NK-92 treated with Interleukin-12 subunit alpha and Interleukin-12 subunit beta, amount 100 ng/mL, for 24 hours (cell line): ENCODE measurements around the gene HORMAD1.
"Not testable (repeated sequence)": the region's sequence is repeated elsewhere in the genome, so short reads cannot be mapped to it uniquely, and the experiment has no call there.

Source experiments
- DNase-seq: peaks from one replicate; lab custom pipeline; 2025; lab: John Stamatoyannopoulos, UW

The HORMAD1 gene

DNA sequence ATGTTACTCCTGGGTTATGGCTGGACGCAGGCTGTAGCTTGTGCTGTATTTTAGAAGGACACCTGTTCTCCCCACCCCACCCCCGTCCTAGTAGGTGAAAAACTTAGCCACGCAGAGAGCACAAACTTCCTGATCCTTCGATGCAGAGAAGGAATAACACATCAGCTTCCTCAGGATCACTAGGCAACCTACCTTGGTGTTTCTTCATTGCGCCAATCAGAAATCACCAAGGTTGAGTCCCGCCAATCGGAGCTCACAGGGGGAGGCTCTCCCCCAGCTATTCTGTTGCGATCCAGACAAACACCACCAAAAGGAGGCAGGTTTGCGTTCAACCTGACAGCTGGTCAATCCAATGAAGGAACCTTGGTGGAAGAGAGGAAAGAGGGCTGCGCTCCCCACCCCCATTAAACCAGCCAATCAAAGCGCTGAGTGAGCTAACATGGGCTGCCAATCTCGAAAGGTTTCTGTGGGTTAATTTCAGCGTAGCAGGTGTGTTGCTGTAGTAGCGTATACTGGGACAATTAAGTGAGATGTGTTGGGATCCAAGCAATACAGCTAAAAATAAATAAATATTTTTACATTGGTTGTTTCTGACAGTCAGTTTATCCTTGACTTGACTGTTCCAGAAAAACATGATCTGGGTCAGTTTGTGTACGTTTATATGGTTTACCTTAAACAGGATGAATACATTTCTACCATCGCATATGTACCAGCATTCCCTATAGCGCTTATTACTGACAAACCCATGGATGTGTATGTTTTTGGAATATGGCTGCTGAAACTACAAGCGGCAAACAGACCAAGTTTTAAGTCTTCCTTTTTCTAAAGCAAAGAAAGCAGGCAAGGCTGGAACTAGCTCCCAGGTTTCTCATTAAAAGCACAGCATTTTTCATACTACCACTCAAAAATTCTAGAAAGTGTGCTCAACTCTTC, 23.4 kb downstream of the HORMAD1 start, which contains the start of gene GOLPH3L:
Gene GOLPH3L (minus strand): TSS at position 160 of the 933 bp plus-strand sequence. CDS start 2,316 bp downstream, outside the sequence.
- DNase-seq, result peak; percentile 89

DNA sequence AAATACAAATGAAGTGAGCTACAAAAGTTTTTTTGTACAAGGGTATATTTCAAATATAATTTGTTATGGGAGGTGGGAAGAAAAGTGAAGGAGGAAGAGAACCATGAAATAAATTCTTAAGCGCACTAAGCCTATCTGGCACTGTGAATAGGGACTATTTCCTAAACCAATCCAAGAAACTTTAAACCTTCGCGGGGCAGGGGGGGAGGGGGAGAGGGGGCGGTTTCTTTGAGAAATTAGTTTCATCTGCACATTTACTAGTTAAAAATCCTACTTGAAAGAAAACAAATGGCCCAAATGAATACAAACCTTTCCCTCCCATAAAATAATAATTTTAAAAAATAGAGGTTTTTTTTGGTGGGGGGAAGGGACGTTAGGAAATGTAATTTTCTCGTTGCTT, 24.1 kb downstream of the HORMAD1 start:
- no peak for DNase-seq

DNA sequence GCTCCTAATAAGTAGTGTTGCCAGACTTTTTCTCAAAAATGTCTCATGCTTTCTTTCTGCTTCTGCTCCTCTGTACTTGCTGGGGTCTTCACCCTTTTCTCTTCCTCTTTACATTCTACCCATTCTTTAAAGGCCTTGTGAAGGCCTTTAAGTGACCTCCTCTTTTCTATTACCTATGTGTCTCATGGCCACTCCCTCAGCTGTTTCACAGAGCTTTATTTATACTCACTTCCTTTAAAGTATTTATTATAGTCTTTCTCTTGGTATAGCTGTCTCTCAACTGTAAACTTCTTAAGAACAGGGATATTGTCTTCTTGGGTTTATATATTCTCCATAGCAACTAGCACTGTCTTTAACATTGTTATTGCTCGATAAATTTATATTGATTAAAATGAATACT, 24.5 kb downstream of the HORMAD1 start:
- DNase-seq, result no peak

DNA sequence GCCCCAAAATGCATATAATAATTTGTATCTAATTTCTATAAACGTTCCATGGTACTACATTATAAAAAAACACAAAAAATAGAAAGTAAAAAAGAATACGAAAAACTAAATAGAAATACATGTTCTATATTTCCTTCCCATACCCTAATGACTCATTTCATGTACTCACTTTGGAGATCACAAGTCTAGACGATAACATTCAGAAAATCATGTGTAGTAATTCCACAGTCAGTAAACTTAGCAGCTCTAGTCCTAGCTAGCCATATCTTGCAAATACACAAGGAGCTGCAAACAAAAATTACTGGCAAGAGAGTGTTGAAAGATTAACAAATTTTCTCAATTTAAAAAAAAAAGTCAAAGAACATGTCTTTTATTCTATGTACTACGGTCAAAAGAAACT, 25.1 kb downstream of the HORMAD1 start:
- DNase-seq, result no peak

DNA sequence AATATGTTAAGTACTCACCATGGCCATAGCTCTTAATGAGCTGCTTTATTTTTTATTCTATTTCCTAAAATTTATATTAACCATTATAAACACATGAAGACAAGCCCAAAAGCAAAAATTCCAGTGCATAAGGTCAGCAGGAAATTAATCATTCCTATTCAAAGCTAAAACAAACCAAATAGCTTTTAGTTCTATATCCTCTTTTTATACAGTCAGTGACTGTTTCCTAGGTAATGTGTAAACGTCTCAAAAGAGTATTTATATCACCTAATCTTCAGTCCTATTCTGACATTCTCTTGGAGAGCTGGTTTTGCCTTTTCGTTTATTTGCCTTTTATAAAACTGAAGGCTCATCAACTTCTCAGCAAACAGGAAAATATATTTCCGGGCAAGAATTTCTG, 28.0 kb downstream of the HORMAD1 start:
- DNase-seq, result no peak

DNA sequence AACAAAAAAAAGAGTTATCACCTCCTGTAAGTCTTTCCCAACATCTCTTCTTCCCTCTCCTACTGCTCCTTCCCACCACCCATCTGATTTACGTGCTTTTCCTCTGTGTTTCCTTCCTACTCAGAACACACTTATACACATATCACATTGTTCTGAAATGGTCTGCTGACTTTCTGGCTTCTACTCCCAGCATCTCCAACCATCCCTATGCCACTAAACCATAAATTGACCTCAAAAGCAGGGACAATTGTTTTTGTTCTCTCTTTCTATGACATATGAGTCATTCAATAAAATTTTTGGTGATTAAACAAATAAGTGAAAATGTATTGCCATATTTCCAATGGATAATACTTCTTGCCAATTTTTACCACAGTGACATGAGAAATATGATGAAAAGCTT, 31.9 kb downstream of the HORMAD1 start:
- DNase-seq, result no peak

DNA sequence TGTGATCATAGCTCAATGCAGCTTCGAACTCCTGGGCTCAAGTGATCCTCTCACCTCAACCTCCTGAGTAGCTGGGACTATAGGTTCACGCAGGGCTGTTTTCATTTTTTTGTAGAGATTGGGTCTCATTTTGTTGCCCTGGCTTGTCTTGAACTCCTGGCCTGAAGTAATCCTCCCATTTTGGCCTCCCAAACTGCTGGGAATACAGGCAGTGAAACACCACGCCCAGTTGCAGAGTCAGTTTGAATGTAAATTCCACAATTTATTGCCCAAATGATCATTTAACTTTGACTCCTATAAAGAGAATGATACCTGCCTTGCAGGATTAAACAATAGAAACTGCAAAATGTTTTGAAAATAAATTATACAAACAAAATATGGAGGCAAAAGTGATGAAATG, 34.4 kb downstream of the HORMAD1 start:
- no peak for DNase-seq

DNA sequence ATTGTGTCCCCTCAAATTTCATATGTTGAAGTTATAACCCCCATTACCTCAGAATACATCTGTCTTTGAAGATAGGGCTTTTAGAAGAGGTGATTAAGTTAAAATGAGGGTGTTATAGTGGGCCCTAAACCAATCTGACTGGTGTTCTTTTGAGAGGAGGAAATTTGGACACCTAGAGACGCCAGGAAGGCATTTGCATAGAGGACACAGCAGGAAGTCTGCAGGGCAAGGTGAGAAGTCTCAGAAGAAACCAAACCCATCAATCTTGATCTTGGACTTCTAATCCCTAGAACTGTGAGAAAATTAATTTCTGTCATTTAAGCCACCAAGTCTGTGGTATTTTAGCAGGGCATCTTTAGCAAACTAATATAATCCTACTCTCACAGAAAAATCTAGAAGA, 36.8 kb downstream of the HORMAD1 start:
- no peak for DNase-seq

DNA sequence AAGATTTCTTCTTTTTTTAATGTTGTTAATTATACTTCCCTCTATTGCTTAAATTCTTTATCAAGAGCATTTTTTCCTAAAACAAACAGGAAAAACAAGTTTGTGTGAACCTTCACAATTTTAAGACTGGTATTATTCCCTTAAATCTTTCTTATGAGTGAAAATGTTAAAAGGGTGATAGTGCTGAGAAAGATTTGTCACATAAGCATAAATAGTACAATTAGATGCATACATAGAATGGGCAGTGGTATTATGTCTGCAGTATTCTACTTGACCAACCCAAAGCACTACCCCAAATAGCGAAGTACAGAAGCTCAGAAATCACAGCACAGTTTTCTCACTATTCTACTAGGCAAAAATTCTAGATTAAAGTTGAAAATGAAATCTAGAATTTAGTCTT, 41.7 kb downstream of the HORMAD1 start:
- no peak for DNase-seq

DNA sequence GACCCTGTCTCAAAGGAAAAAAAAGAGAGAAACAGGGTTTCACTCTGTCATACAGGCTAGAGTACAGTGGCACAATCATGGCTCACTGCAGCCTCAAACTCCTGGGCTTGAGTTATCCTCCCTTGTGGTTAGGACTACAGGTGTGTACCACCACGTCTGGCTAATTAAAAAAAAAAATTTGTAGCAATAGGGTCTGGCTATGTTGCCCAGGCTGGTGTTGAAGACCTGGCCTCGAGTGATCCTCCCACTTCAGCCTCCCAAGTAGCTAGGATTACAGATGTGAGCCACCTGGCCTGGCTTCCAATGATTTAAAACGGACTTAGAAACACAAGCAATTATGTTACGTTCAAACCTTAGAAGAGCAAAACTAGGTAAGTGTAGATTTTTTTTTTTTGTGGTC, 45.8 kb downstream of the HORMAD1 start:
- no peak for DNase-seq

DNA sequence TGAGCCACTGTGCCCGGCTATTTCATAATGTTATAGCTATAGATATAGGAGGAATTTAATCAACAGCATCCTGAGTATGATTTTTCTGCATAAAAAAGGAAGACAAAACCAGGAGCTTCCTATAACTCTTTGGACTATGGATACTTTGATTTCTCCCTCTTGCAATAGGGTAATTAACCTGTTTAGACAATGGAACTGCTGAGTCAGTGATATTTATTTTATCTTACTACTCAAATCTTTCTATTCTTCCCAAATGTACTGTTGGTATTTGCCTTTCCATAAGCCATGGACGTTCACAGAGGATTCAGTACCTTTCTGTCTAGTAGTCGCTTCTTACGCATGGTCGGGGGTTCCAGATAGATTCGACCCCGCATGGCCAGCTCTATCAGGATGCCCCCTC, 57.4 kb downstream of the HORMAD1 start:
- DNase-seq, result no peak

DNA sequence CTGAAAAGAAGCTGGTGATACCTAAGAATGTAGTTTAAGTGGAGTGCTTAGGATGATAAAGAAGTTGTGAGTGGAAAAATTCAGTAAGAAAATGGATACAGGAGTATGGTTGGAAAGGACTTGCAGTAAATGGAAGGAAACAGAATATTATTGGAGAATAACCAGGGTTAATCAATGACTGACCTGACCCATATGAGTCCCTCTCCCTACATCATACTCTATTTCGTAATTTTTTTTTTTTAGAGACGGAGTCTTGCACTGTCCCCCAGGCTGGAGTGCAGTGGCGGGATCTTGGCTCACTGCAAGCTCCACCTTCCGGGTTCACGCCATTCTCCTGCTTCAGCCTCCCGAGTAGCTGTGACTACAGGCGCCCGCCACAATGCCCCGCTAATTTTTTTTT, 57.9 kb downstream of the HORMAD1 start:
- no peak for DNase-seq

DNA sequence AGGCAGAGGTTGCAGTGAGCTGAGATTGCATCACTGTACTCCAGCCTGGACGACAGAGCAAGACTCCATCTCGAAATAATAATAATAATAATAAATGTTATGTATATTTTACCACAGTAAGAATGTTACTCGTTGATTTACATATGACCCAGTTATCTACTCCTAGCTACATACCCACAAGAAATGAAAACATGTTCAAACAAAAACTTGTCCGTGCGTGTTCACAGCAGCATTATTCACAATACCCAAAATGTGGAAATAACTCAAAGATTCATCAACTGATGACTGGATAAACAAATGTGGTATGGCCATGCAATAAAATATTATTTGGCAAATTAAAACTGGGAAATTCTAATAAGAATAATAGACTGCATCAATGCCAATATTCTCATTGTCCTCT, 59.5 kb downstream of the HORMAD1 start:
- no peak for DNase-seq

DNA sequence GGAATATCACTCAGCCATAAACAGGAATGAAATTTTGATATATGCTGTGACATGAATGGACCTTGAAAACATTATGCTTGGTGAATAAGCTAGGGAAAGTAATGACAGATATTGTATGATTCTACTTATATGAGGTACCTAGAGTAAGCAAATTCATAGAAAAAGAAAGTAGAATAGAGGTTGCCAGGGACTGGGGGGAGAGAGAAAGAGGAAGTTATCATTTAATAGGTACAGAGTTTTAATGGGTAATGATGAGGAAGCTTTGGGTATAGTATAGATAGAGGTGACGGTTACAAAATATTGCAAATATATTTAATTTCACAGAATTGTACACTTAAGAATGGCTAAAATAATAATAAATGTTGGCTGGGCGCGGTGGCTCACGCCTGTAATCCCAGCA, 60.1 kb downstream of the HORMAD1 start:
- DNase-seq, result no peak

DNA sequence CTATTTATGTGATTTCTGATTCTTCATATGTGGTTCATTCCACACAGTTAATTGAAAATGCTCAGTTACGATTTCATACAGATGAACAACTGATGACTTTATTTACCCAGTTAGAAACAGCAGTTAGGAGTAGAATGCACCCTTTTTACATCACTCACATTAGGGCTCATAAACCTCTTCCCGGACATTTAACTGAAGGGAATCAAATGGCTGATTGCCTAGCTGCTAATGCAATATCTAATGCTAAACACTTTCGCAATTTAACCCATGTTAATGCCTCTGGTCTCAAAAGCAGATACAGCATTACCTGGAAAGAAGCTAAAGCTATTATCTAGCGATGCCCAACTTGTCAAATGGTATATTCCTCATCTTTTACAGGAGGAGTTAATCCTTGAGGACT, 63.6 kb downstream of the HORMAD1 start:
- not testable (repeated sequence) for DNase-seq

DNA sequence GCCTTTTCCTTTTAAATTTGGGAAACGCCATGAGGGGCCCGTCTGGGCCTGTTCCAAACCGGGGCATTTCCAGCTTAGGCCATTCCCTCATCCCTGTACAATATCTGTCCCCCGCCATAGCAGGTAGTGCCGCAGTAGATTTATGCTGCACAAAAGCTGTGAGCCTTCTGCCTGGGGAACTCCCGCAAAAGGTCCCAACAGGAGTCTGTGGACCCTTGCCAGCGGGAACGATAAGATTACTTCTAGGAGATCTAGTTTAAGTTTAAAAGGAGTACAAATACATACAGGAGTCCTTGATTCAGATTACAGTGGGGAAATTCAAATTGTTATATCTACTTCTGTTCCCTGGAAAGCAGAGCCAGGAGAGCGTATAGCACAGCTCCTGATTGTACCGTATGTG, 66.1 kb downstream of the HORMAD1 start:
- DNase-seq, result not testable (repeated sequence)

DNA sequence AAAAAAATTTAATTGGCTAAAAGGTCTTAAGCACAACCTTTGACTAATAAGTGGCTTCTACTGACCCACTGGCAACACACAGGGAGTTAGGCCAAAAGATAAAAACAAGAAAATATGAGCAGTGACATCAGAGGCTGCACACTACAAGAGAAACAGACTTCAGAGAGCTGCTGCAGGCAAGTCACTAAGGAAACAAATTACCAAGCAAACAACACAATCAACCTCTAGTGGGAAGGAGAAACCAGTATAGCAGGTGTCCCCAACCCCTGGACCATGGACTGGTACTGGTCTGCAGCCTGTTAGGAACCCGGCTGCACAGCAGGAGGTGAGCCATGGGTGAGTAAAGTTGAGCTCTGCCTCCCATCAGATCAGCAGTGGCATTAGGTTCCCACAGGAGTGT, 70.5 kb downstream of the HORMAD1 start:
- no peak for DNase-seq

DNA sequence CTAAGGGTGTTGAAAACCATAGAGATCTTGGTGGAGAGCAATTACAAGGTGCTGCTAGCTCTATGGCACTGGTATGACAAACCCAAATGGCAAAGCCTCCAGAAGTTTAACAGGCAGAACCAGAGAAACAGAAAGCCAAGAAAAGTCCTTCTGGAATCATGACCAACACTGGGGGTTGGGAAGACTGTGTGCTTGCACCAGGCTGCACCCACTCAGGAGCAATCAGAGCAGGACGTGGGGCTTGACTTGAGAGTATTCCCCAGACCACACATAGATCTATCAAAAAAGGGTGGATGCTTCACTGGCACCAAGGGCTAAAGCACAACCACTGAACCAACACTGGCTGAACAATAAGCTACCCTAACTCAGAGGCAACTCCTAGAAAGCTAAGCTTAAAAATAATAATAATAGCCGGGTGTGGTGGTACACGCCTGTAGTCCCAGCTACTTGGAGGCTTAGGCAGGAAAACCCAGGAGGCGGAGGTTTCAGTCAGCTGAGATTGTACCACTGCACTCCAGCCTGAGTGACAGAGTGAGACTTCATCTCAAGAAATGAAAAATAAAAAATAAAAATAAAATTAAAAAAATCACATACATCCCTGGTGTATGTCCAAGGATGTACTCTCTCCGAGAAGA, 71.1 kb downstream of the HORMAD1 start:
- DNase-seq, result no peak
